Measurements from ENCODE around the gene TEX38. TPM values are rescaled to one million over a fixed set of nuclear protein-coding genes. Genes with fewer than 3 reads are reported as not detected.
"Not testable (repeated sequence)": the region's sequence is repeated elsewhere in the genome, so short reads cannot be mapped to it uniquely, and the experiment has no call there.

The TEX38 gene
- polyA plus RNA-seq, 4 donors, result 0.09 TPM; not detected in 3

DNA sequence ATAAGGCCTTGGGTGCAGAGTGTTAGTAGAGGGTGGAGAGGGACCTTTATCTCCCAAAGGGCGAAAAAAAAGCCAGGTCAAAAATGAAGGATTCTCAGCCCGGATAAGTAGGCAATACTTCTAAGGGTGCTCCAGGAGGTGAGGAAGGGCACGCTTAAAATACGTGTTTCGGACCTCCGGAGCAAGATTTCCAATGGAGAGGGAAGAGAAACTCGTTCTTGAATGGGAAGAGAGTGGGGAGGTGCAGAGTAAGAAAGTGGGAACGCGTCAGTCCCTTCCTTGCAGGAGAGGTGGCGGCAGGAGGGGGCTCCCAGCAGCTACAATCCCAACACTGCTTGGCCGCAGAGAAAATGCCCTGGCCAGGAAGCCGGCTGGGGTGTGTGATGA lies 46.7 kb downstream of the TEX38 start:
- FAIRE-seq (no peak), DNase-seq (peak in 1 of 2 donors; percentile 16)
- no peaks in the 10 kb centered on the region for H3K9me3 ChIP-seq (ENCODE audit: control insufficient read depth in 2 of 2, insufficient read depth in 1 of 2, low read depth in 1 of 2, low read length in 1 of 2)
- peak overlapping the region; percentile 52 to 92 (median 85) for H3K27ac ChIP-seq (ENCODE audit: low read depth in 1 of 3, low read length in 2 of 3)
- peaks cover 3 to 8% (median 4%) of the 10 kb centered on the region in 3 donors for H3K36me3 ChIP-seq (ENCODE audit: control insufficient read depth in 3 of 3, insufficient read depth in 2 of 3, low read depth in 1 of 3, low read length in 3 of 3)
- H3K4me3 ChIP-seq (ENCODE audit: low read depth in 1 of 3, low read length in 3 of 3), result peak overlapping the region; percentile 94 to 99 (median 97)
- H3K4me1 ChIP-seq (ENCODE audit: control insufficient read depth in 3 of 3, insufficient read depth in 2 of 3, low read depth in 1 of 3, low read length in 2 of 3), result peaks cover 3 to 20% (median 18%) of the 10 kb centered on the region in 3 donors
- 1 to 3% (median 2%) methylated on average over 12 of the region's 12 CpGs for WGBS, 3 donors
- H3K27me3 ChIP-seq (ENCODE audit: control insufficient read depth in 3 of 3, insufficient read depth in 3 of 3, low read length in 3 of 3), result no peaks in the 10 kb centered on the region

DNA sequence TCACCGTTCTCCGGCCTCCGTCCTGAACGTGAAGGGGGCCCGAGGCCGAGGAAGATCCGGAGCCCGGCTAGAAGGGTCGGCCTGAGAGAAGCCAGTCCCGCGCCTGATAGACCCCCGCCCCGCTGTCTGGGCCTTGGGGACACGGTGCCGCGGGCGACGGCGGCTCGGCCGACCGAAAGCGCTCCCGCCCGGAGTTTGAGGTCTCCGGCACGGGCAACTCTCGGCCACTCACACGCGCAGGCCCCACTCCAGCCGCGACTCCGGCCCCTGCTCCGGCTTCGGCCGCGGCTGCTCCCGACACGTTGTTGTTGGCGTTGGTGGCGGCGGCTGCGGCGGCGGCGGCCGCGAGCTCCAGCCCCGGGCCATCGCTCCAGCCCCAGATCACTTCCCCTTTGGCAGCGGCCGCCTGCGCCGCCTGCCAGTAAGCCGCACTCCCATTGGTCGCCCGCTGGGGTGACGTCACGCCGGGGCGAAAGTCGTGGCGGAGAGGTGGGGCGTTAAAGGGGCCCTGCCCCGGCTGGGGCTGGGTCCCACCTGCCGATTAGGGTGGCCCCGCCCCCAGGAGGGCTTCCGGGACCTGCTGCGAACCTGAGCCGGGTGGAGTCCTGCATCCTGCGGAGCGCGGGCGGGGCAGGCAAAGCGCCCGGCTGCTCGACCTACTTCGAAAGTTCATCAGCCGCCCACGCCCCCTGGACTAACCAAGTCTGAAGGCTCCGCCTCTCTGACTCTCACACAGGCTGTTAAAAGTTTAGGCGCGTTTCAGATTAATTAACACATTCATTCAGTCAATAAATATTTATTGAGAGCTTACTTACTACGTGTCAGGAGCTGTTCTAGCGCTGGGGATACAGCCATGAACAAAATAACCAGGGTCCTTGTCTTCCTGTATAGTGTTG lies 47.3 kb downstream of the TEX38 start, which contains the start of gene EFCAB14:
Gene EFCAB14 (minus strand): TSS at position 388 of the 896 bp plus-strand sequence. CDS start 1,027 bp downstream, outside the sequence.
- FAIRE-seq, result peak; percentile 73
- WGBS, 3 donors, result 0% methylated on average over 74 to 85 of the region's 85 CpGs

DNA sequence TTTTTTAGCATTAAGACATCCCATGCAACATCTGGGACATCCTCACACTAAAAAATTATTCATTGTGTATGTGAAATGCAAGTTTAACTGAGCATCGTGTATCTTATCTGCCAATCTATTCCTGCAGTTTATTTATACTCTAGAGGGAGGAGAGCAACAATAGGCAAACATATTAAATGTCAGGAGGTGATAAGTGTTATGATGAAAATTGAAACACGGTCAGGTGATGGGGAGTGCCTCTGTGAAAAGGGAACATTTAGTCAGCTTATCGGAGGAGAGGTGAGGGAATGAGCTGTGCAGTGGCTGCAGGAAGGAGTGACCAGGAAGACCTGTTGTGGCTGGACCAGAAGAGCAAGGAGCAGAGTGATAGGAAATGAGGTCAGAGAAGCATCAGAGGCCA lies 48.0 kb downstream of the TEX38 start:
- DNase-seq (peak; percentile 44 to 83), FAIRE-seq (no peak)
- WGBS, 3 donors, result 6 to 12% (median 8%) methylated on average over 3 of the region's 3 CpGs
- Histone ChIP-seq H3K4me3 (ENCODE audit: low read depth in 1 of 3, low read length in 3 of 3) (no peak overlapping the region), H3K27ac (ENCODE audit: low read depth in 1 of 3, low read length in 2 of 3) (peak overlapping the region; percentile 30 to 92 (median 63)), H3K9me3 (ENCODE audit: control insufficient read depth in 2 of 2, insufficient read depth in 1 of 2, low read depth in 1 of 2, low read length in 1 of 2) (no peaks in the 10 kb centered on the region), H3K4me1 (ENCODE audit: control insufficient read depth in 3 of 3, insufficient read depth in 2 of 3, low read depth in 1 of 3, low read length in 2 of 3) (peaks cover 3 to 20% (median 18%) of the 10 kb centered on the region in 3 donors), H3K27me3 (ENCODE audit: control insufficient read depth in 3 of 3, insufficient read depth in 3 of 3, low read length in 3 of 3) (no peaks in the 10 kb centered on the region), H3K36me3 (ENCODE audit: control insufficient read depth in 3 of 3, insufficient read depth in 2 of 3, low read depth in 1 of 3, low read length in 3 of 3) (peaks cover 0 to 3% (median 2%) of the 10 kb centered on the region in 3 donors)

More for the DNA sequence above, 47.3 kb downstream of the TEX38 start, which contains the start of gene EFCAB14:
- Histone ChIP-seq H3K9me3 (ENCODE audit: control insufficient read depth in 2 of 2, insufficient read depth in 1 of 2, low read depth in 1 of 2, low read length in 1 of 2) (no peaks in the 10 kb centered on the region), H3K36me3 (ENCODE audit: control insufficient read depth in 3 of 3, insufficient read depth in 2 of 3, low read depth in 1 of 3, low read length in 3 of 3) (peaks cover 3 to 6% (median 4%) of the 10 kb centered on the region in 3 donors), H3K4me3 (ENCODE audit: low read depth in 1 of 3, low read length in 3 of 3) (peak within 1 kb of the TSS; percentile 94 to 99 (median 97)), H3K27me3 (ENCODE audit: control insufficient read depth in 3 of 3, insufficient read depth in 3 of 3, low read length in 3 of 3) (no peaks in the 10 kb centered on the region), H3K4me1 (ENCODE audit: control insufficient read depth in 3 of 3, insufficient read depth in 2 of 3, low read depth in 1 of 3, low read length in 2 of 3) (peaks cover 3 to 20% (median 18%) of the 10 kb centered on the region in 3 donors), H3K27ac (ENCODE audit: low read depth in 1 of 3, low read length in 2 of 3) (peak within 1 kb of the TSS; percentile 63 to 92 (median 85))
- DNase-seq, result peak; percentile 99 to 100

DNA sequence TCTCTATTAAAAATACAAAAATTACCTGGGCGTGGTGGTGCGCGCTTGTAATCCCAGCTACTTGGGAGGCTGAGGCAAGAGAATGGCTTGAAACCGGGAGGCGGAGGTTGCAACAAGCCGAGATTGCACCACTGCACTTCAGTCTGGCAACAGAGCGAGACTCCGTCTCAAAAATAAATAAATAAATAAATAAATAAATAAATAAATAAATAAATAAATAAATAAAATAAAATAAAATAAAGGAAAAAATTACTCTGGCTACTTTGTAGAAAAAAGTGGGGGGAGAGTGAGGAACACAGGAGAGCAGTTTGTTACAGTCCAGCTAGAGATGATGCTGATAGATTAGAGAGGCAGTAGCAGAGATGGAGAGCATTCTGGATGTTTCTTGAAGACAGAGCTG lies 48.7 kb downstream of the TEX38 start:
- not testable (repeated sequence) for H3K36me3 ChIP-seq (ENCODE audit: control insufficient read depth in 3 of 3, insufficient read depth in 2 of 3, low read depth in 1 of 3, low read length in 3 of 3); H3K9me3 ChIP-seq (ENCODE audit: control insufficient read depth in 2 of 2, insufficient read depth in 1 of 2, low read depth in 1 of 2, low read length in 1 of 2); H3K27me3 ChIP-seq (ENCODE audit: control insufficient read depth in 3 of 3, insufficient read depth in 3 of 3, low read length in 3 of 3); H3K27ac ChIP-seq (ENCODE audit: low read depth in 1 of 3, low read length in 2 of 3); FAIRE-seq; DNase-seq; H3K4me3 ChIP-seq (ENCODE audit: low read depth in 1 of 3, low read length in 3 of 3)
- 91 to 96% (median 95%) methylated on average over 8 of the region's 8 CpGs for WGBS, 3 donors
- peaks cover 3 to 20% (median 18%) of the 10 kb centered on the region in 3 donors for H3K4me1 ChIP-seq (ENCODE audit: control insufficient read depth in 3 of 3, insufficient read depth in 2 of 3, low read depth in 1 of 3, low read length in 2 of 3)

DNA sequence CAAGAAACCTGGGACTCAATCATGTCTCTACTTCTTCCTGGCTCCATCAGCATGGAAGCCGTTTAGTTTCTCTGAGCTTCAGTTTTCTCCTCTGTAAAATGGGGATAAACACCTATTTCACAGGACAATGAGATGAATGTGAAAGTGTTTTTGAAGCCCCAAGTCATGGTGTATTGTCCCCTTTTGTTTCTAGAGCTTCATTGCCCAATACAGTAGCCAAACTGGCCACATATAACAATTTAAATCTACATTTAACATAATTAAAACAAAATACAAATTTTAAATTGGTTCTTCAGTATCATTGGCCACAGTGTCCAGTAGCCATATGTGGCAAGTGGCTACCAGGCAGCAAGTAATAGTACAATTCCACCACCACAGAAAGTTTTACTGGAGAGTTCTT lies 49.5 kb downstream of the TEX38 start:
- H3K27me3 ChIP-seq (ENCODE audit: control insufficient read depth in 3 of 3, insufficient read depth in 3 of 3, low read length in 3 of 3), result no peaks in the 10 kb centered on the region
- 79 to 92% (median 89%) methylated on average over 1 of the region's 1 CpG for WGBS, 3 donors
- DNase-seq, result no peak
- FAIRE-seq, result no peak
- peaks cover 0 to 20% (median 18%) of the 10 kb centered on the region in 3 donors for H3K4me1 ChIP-seq (ENCODE audit: control insufficient read depth in 3 of 3, insufficient read depth in 2 of 3, low read depth in 1 of 3, low read length in 2 of 3)
- no peaks in the 10 kb centered on the region for H3K9me3 ChIP-seq (ENCODE audit: control insufficient read depth in 2 of 2, insufficient read depth in 1 of 2, low read depth in 1 of 2, low read length in 1 of 2)
- no peaks in the 10 kb centered on the region for H3K36me3 ChIP-seq (ENCODE audit: control insufficient read depth in 3 of 3, insufficient read depth in 2 of 3, low read depth in 1 of 3, low read length in 3 of 3)
- no peak overlapping the region for H3K4me3 ChIP-seq (ENCODE audit: low read depth in 1 of 3, low read length in 3 of 3)
- H3K27ac ChIP-seq (ENCODE audit: low read depth in 1 of 3, low read length in 2 of 3), result no peak overlapping the region

DNA sequence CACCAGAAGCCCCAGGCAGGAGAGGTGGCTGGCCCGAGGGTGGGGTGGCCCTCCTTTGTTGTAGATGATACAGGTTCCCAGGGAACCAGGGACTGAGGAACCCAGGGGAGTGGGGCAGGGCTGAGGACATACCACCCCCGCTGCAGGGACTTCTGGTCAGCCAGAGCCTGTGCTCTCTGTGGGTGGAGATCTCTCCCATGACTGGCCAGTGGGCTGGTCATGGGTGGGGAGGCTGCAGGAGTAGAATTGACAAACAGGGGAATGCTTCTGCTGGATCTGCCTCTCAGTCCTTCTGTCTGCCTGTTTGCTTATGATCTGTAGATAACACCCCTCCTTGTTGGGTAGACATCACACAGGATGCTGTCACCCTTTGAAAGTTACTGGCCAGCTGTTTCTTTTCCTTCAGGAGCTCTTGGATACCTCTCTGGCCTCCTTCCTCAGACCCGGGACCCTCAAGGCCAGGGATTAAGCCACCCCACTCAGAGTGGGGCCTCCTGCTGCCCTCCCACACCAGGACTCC lies 50.1 kb downstream of the TEX38 start:
- Histone ChIP-seq H3K4me3 (ENCODE audit: low read depth in 1 of 3, low read length in 3 of 3) (no peak overlapping the region), H3K36me3 (ENCODE audit: control insufficient read depth in 3 of 3, insufficient read depth in 2 of 3, low read depth in 1 of 3, low read length in 3 of 3) (no peaks in the 10 kb centered on the region), H3K9me3 (ENCODE audit: control insufficient read depth in 2 of 2, insufficient read depth in 1 of 2, low read depth in 1 of 2, low read length in 1 of 2) (no peaks in the 10 kb centered on the region), H3K27ac (ENCODE audit: low read depth in 1 of 3, low read length in 2 of 3) (no peak overlapping the region), H3K27me3 (ENCODE audit: control insufficient read depth in 3 of 3, insufficient read depth in 3 of 3, low read length in 3 of 3) (no peaks in the 10 kb centered on the region), H3K4me1 (ENCODE audit: control insufficient read depth in 3 of 3, insufficient read depth in 2 of 3, low read depth in 1 of 3, low read length in 2 of 3) (peaks cover 0 to 19% (median 14%) of the 10 kb centered on the region in 3 donors)
- WGBS, 3 donors, result 64 to 87% (median 68%) methylated on average over 3 of the region's 3 CpGs
- FAIRE-seq, result no peak
- DNase-seq, result no peak

Other genes starting within 250 kb of the TEX38 start
- under 1 TPM in 1 of 4 donors, not detected in 3; 0.01 TPM for gene DMBX1, start 182.0 kb upstream of the TEX38 start, polyA plus RNA-seq
- gene KNCN, start 120.2 kb upstream of the TEX38 start, polyA plus RNA-seq, result not detected
- 10 to 100 TPM; 20.2 to 42.5 (median 33.5) TPM for gene MKNK1, start 67.6 kb upstream of the TEX38 start, polyA plus RNA-seq
- 10 to 100 TPM in 2 of 4 donors, 1 to 10 TPM in 2; 7.8 to 12.0 (median 9.5) TPM for gene MOB3C, start 55.0 kb upstream of the TEX38 start, polyA plus RNA-seq
- gene ATPAF1, start 3.5 kb upstream of the TEX38 start, polyA plus RNA-seq, result 10 to 100 TPM; 23.0 to 42.8 (median 34.6) TPM
- gene EFCAB14, start 47.3 kb downstream of the TEX38 start, polyA plus RNA-seq, result 10 to 100 TPM; 25.0 to 80.0 (median 28.2) TPM
- 10 to 100 TPM in 1 of 4 donors, 1 to 10 TPM in 1, under 1 TPM in 2; 0.81 to 28.9 (median 1.4) TPM for gene CYP4B1, start 127.2 kb downstream of the TEX38 start, polyA plus RNA-seq